Measurements from ENCODE around the gene FAM163B. TPM values are rescaled to one million over a fixed set of nuclear protein-coding genes. Genes with fewer than 3 reads are reported as not detected.

FAM163B gene
- total and polyA plus RNA-seq, 9 of the 15 experiments (the other 6 are each of a cell fraction or from before 2014, with no cell fraction given): not detected

DNA sequence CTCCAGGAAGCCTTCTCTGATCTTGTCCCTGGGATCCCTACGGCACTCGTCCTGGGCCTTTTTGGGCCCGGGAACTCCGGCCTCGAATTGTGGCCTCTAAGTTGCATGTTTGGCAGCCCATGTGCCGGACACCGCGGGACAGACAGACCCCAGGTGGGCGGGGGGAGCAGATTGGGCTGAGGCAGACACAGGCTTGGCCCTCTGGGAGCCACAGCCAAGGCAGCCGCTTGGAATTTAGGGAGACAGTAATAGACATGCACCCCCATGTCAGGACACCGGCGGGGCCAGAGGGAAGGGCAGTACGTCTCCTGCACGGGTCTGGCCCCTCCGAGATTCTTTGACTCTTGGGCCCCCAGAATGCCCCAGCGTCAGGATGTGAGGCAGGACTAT is 38.5 kb downstream of the FAM163B start:
- POLR2A ChIA-PET: no interaction called here
- CTCF ChIA-PET (ENCODE audit: low intra/inter-chr PET ratio): no interaction called here
- no peak overlapping the region for H3K27ac ChIP-seq (ENCODE audit: extremely low read depth, low read depth, low read length)
- no TSS peak for BruUV-seq (replicated peaks)
- no peak overlapping the region for H3K4me3 ChIP-seq
- ATAC-seq (no peak), DNase-seq (ENCODE audit: extremely low read depth in 1 of 4, low spot score in 3 of 4) (no peak), FAIRE-seq (no peak)
- intact Hi-C loops (cut with micrococcal nuclease): no loop called here
- H3K9me3 ChIP-seq (replicated peaks; ENCODE audit: control insufficient read depth, insufficient read depth, low read depth, low read length): no peaks in the 10 kb centered on the region
- 2% methylated on average over 16 of the region's 16 CpGs for WGBS (ENCODE audit: insufficient coverage, low coverage, missing lambda C conversion rate)
- H3K36me3 ChIP-seq (ENCODE audit: control insufficient read depth, insufficient read depth, low read length): no peaks in the 10 kb centered on the region
- H3K9me1 ChIP-seq (ENCODE audit: control insufficient read depth, insufficient read depth, low read length): no peaks in the 10 kb centered on the region
- H3K4me1 ChIP-seq (replicated peaks in 1 of 2; ENCODE audit: control insufficient read depth in 2 of 2, insufficient read depth in 2 of 2, low read length in 2 of 2): peaks cover 0 to 14% of the 10 kb centered on the region in 2 experiments; a peak in 2 of 5 replicates
- TF ChIP-seq, protein P1, sequence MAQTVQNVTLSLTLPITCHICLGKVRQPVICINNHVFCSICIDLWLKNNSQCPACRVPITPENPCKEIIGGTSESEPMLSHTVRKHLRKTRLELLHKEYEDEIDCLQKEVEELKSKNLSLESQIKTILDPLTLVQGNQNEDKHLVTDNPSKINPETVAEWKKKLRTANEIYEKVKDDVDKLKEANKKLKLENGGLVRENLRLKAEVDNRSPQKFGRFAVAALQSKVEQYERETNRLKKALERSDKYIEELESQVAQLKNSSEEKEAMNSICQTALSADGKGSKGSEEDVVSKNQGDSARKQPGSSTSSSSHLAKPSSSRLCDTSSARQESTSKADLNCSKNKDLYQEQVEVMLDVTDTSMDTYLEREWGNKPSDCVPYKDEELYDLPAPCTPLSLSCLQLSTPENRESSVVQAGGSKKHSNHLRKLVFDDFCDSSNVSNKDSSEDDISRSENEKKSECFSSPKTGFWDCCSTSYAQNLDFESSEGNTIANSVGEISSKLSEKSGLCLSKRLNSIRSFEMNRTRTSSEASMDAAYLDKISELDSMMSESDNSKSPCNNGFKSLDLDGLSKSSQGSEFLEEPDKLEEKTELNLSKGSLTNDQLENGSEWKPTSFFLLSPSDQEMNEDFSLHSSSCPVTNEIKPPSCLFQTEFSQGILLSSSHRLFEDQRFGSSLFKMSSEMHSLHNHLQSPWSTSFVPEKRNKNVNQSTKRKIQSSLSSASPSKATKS (CRISPR knock-in tag; IDR thresholded peaks at IDR 0.05): no peak
- TF ChIP-seq, protein P2, sequence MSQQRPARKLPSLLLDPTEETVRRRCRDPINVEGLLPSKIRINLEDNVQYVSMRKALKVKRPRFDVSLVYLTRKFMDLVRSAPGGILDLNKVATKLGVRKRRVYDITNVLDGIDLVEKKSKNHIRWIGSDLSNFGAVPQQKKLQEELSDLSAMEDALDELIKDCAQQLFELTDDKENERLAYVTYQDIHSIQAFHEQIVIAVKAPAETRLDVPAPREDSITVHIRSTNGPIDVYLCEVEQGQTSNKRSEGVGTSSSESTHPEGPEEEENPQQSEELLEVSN (IDR thresholded peaks at IDR 0.05; ENCODE audit: borderline replicate concordance in 1 of 2, extremely low read depth in 1 of 2, insufficient read depth in 1 of 2, insufficient read length in 1 of 2, low read depth in 1 of 2, low read length in 1 of 2, poor library complexity in 1 of 2, severe bottlenecking in 1 of 2): peak in 1 of 2 experiments; percentile 2
- peaks cover 18 to 86% of the 10 kb centered on the region in 2 experiments; a peak in 4 of 5 replicates for H3K27me3 ChIP-seq (ENCODE audit: control insufficient read depth in 2 of 2, insufficient read depth in 2 of 2, low read length in 2 of 2)
- peaks cover 13% of the 10 kb centered on the region; the same call in 1 of the 2 replicates for H4K20me1 ChIP-seq (replicated peaks; ENCODE audit: control insufficient read depth, insufficient read depth, low read length)
- H3K4me2 ChIP-seq (ENCODE audit: insufficient read depth, low read length): no peak overlapping the region
- H2AFZ ChIP-seq (ENCODE audit: low read depth, low read length): no peak overlapping the region
- H3K9ac ChIP-seq (ENCODE audit: insufficient read depth in 1 of 2, low read depth in 2 of 2, low read length in 2 of 2): no peak overlapping the region
- in situ Hi-C loops (cut with MboI): no loop called here
- no peaks in the 10 kb centered on the region for H3K79me2 ChIP-seq (ENCODE audit: control insufficient read depth, insufficient read depth, low read length)

Measured in K562 (cell line).